Measurements from ENCODE around the gene PITPNC1. TPM values are rescaled to one million over a fixed set of nuclear protein-coding genes. Genes with fewer than 3 reads are reported as not detected.
"Not testable (repeated sequence)": the region's sequence is repeated elsewhere in the genome, so short reads cannot be mapped to it uniquely, and the experiment has no call there.

Gene PITPNC1
- total RNA-seq, 1 experiment from 2014 or later = 6.4 TPM

DNA sequence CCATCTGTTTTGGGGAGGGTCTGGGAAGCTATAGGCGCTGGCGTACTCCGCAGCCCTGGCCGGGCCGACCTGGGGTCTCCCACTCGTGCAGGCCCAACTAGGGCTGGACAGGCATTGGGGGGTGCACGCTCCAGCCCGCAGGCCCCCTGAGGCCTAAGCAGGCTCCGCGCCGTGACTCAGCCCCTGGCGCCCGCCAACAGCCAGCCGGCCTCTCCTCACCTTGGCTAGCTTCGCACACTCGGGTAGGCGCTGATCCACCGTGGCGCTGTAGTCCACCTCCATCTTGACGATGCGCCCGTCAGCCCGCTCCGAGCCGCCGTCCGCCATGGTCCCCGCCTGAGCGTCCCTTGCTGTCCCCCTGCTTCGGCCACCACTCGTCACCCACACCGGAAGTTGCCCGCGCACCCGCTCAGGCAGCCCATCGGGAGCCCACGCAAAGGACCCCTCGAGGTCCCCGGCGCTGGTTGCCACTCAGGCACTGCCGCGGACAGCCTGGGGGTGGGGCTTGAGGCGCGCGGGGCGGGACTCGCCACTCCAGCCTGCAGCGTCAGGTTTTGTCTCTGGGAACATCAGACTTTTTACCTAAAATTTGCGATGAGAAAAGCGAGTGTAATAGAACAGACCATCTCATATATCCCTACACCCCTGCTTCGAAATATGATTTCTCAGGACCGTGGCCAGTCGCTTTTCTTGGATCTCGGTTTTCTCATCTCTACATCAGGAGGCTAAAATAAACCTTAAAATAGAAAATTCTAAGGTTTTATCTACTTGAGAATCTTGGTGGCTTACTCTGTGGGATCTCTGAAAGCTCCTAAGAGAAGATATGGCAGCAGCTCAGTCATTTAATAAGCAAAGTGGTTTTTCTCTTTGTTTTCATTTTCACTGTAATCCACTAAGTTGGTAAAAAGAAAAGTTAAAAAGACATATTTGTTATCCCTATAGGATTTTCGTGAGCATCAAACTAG, 10.6 kb upstream of the PITPNC1 start, which contains the start of gene PSMD12:
TSS of gene PSMD12 (minus strand) at position 385 of the 965 bp plus-strand sequence. CDS start at position 327, 58 bp downstream.
- DNase-seq (ENCODE audit: low read depth) = peak; percentile 86

DNA sequence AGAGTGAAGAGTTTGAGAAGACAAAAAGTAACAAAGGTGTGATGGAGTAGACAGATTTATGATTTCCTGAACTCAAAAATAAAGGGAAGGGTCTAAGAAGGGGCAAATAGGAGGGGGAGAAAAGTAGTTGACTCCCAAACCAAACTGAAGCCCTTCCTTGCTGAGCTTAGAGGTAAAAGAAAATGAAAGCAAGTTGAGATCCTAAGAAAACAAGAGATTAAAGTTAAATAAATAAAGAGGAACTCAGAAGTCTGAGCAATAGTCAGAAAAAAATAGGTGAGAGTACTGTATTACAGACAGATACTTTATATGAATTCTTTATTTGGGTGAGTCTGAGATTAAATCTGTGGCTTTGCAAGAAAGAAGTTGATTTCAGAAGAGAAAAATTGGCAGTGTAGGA, 7.4 kb upstream of the PITPNC1 start:
- DNase-seq (ENCODE audit: low read depth) = no peak

DNA sequence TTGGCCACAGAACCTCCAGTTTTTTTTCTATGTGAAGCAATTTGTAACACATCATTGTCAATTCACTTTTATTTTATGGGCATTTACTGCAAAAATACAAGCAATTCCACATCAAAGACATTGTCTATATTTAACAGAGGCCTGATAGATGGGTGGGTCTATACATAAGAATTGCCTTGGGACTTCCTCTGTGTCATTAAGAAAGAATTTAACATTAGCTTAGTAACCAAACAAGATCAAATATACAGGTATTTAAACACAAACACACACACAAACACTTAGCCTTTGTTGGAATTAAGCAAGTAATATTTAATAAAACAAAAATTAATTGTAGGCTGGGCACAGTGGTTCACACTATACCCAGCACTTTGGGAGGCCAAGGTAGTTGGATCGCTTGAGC, 4.3 kb upstream of the PITPNC1 start:
- DNase-seq (ENCODE audit: low read depth) = peak; percentile 30

DNA sequence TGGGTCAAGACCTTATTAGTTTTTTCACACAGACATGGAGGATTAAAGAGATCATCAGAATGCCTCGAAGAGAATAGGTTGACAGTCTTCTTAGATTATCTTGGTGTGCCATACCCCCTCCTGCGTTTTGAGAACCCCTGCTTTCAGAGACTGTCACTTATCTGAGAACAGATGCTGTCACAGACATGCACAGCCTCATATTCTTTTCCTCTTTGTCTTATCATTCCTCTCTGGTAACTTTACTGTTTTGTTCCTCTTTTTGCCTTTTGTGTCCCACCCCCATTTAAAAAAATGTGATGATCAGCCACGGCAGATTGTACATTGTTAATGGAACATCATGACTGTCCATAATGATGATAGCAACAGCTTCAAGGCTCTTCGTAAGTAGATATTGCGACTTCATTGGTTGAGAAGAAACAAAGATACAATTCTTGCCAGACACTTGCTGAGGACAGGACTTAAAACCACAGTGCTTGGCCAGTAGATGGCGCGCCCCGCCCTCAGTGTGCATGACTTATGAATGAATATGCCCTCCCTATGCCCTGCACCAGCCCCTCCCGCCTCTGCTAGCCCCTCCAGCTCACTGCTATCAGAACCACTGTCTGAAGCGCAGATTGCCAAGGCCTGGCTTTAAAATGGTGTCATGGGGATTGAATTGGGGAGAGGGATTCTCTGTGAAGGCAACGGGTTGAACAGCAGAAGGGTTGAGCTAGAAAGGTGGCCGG, 2.6 kb upstream of the PITPNC1 start:
- peak; percentile 80 for DNase-seq (ENCODE audit: low read depth)

- no peak for DNase-seq (ENCODE audit: low read depth)
These were observed 2.0 kb upstream of the PITPNC1 start for GRCh38 chr17:67375054-67375427.

GRCh38 chr17:67375716-67376115, 1.4 kb upstream of the PITPNC1 start:
- DNase-seq (ENCODE audit: low read depth) = no peak

DNA sequence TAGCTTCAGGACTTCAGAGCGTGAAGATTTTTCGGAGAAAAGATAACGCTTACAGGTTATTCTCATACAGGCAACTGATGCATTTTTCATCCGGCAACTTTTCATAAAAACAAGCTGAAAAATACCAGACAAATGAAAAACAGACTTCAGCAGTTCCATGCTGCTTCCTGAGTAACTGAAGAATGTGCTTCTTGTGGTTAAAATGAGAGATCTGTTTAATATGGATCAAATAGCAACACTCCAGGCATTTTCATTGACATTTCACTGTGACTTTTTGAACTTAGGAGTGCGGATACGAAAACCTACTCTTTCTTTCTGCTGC, 705 bp upstream of the PITPNC1 start:
- DNase-seq (ENCODE audit: low read depth) = no peak

DNA sequence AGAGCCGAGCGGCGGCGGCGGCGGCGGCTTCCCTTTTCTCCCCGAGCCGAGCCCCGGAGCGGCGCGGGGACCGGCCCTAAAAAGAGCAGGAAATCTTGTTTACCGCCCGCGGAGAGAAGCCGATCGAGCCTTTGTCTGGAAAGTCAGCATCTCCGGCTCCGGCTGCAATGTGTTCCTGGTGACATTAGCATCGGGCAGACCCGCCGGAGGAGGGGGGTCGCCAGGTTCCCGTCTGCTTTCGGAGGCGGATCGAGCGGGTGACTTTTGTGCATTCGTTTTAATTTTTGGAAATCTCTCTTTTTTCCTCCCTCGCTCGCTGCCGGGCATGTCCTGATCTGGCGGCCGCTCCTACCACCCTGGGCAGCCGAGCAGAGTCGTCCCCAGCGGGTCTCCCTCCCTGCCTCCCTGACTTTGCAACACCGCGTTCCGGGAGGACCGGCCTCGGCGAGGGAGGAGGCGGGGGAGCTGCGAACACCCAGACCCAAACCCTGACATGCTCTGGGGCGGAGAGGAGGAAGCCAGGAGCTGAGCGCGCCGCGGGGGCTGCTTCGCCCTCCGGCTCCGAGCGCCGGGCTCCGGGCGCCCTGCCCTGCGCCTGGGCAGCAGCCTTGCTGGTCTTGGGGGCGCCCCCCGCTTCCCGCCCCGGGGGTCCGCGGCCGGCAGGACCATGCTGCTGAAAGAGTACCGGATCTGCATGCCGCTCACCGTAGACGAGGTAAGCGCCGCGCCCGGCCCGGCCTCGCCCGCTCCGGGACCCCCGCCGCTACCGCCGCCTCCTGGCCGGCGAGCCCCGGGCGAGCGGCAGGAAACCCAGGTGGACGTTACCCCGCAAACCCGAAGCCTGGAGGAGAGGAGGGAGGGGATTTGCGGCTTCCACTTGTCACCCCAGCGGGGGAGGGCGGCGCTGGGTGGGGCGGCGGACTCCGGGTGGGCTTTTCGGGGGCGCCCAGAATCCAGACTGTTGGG, 690 bp downstream of the PITPNC1 start:
- DNase-seq (ENCODE audit: low read depth) = peak; percentile 19

DNA sequence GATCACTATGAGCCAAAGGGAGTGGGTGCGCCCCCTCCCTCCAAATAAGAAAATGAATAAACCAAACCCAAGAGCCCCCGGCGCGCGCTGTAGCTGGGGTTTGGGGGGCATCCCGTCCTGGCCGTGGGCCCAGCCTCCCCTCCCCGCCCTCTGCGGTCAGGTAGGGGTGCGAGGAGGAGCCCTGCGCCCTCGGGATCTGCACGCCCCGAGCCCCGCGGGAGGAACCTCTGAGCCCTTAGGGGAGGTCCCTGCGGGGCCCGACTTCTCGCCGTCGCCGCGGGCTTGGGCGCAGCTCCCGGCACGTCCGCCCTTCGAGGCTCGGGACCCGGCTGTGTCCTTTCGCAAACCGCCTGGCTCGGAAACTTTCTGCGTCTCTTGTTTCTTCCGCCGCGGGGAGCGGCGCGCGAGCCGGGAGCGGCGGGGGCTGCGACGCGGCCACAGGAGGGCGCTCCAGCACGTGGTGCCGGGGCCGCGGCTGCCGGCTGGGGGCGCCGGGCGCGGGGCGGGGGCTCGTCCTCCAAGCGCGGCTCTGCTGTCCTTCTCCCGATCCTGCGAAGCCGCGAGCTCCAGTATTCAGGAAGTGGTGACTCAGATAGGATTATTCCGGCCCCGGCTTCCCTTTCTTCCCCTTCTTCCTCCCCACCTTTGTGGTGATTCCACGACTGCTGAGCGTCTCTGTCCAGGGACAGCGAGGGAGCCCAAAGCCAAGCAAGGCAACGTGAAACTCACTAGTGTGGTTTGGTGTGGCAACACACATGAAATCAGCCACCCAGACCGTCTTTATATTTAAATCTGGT, 1.6 kb downstream of the PITPNC1 start:
- DNase-seq (ENCODE audit: low read depth) = peak; percentile 93

- no peak for DNase-seq (ENCODE audit: low read depth)
These were observed 2.2 kb downstream of the PITPNC1 start for GRCh38 chr17:67379251-67379630.

DNA sequence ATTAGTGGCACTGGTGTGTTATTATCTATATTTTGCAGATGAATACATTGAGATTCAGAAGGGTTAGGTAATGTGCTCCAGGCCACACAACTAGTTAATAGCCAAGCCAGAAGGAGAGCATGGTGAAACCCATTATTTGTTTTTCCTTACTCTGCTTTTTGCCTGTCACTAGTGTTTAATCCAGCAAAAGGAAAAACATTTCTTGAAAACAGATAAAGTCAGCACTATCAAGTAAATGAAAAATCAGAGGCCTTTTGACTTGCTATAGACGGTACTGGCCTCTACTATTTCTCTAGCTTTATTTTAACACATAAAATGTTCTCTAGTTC, 4.8 kb downstream of the PITPNC1 start:
- no peak for DNase-seq (ENCODE audit: low read depth)

DNA sequence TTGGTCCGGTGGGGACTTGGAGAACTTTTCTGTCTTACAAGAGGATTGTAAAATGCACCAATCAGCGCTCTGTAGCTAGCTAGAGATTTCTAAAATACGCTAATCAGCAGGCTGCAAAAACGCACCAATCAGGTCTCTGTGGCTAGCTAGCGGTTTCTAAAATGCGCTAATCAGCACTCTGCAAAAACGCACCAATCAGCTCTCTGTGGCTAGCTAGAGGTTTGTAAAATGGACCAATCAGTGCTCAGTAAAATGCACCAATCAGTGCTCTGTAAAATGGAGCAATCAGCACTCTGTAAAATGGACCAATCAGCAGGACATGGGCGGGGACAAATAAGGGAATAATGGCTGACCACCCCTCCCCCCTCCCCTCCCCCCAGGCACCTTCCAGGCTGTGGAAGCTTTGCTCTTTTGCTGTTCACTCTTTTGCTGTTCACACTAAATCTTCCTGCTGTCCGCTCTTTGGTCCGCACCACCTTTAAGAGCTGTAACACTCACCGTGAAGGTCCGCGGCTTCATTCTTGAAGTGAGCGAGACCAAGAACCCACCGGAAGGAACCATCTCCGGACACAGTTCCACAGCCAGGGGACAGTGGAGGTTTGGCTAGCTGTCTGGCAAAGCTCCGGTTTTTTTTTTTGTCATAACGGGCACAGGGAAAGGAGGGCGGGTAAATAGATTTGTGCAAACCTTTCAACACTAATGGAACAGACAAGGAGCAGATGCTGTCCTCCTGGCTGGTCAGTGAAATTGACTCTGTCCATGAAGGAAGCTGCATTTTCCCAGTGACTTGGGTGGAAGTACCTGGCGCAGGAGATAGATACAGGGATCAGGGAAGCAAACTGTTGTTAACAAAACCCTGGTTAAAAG, 8.3 kb downstream of the PITPNC1 start:
- no peak for DNase-seq (ENCODE audit: low read depth)

DNA sequence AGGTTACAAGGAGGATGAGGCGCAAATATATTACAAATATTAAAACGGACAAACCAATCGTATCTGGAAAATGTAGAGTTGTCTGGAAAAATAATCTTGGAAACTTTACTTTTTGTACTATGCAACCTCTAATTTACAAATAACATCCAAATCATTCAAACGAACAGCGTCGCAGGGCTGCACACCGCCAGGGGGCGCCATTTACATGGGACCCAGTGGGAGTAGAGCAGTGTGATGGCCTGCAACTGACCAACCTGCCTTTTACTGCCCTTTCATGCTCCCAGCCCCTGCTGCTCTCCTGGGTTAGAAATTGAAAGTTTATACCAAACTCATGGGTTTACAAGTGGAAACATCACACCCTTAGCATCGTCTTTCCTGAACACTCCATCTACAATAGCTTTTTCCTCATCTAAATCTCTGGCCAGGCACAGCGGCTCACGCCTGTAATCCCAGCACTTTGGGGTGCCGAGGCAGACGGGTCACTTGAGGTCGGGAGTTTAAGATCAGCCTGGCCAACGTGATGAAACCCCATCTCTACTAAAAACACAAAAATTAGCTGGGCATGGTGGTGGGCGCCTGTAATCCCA, 10.0 kb downstream of the PITPNC1 start:
- DNase-seq (ENCODE audit: low read depth) = peak; percentile 59

DNA sequence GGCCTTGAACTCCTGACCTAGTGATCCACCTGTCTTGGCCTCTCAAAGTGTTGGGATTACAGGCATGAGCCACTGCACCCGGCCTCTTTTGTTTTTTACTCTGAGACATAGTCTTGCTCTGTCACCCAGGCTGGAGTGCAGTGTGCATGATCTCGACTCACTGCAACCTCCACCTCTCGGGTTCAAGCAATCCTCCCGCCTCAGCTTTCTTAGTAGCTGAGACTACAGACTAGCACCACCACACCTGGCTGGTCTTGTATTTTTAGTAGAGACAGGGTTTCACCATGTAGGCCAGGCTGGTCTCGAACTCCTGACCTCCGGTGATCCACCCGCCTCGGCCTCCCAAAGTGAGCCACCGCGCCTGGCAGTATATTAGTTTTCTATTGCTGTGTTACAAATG, 11.5 kb downstream of the PITPNC1 start:
- not testable (repeated sequence) for DNase-seq (ENCODE audit: low read depth)

- no peak for DNase-seq (ENCODE audit: low read depth)
These were observed 11.9 kb downstream of the PITPNC1 start for GRCh38 chr17:67388986-67389385.

GRCh38 chr17:67390006-67390645, 13.0 kb downstream of the PITPNC1 start:
- DNase-seq (ENCODE audit: low read depth) = no peak

- DNase-seq (ENCODE audit: low read depth) = peak; percentile 99
These were observed 13.7 kb downstream of the PITPNC1 start for GRCh38 chr17:67390646-67391361.

DNA sequence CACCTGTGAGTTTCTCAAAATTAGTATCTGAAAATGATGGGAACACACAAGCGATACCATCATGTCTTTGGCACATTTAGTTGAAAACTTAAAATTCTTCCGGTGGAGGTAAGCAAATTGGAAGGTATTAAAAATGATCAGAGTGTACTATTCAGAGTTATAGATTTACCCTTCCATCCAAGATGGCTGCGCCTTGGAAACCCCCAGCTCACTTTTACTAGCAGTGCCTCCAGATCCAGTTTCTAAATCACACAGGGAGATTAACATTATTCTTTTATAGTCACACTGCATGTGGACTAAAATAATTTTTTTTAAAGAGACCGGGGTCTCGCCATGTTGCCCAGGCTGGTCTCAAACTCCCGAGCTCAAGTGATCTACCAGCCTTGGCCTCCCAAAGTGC, 15.0 kb downstream of the PITPNC1 start:
- DNase-seq (ENCODE audit: low read depth) = no peak

Measured in HT1080 (cell line).